CD14-positive monocyte (primary cell): ENCODE data around the gene TTLL12. TPM values are rescaled to one million over a fixed set of nuclear protein-coding genes. Genes with fewer than 3 reads are reported as not detected.
A peak's percentile ranks its signal among the peaks of the same experiment; 100 is the strongest.

Experiments used
- DNase-seq, 3 donors: peaks; one replicate each; pipeline ENCODE4 v3.0.0-alpha.2; 2011 to 2022
- H2AFZ ChIP-seq: 2 replicates; pipeline ENCODE4 v1.6.0; 2012; ENCODE audit warnings: mild to moderate bottlenecking, low read depth, low read length, inconsistent platforms; ENCODE audit not compliant: insufficient read depth, poor library complexity, severe bottlenecking
- H3K27ac ChIP-seq, 2 donors: 1 replicate in 1 of 2; 2 replicates in 1 of 2; pipeline ENCODE4 v1.5.1; 2012 to 2013; ENCODE audit warnings: low read length in 2 of 2, control low read depth in 1 of 2, inconsistent platforms in 1 of 2, low read depth in 1 of 2, mild to moderate bottlenecking in 1 of 2
- H3K27me3 ChIP-seq, 2 donors: one replicate each; pipeline versions ENCODE4 v1.6.0 to v1.6.1; 2011 to 2013; ENCODE audit warnings: low read length in 2 of 2; ENCODE audit not compliant: control insufficient read depth in 2 of 2, insufficient read depth in 2 of 2
- H3K36me3 ChIP-seq, 2 donors: replicated peaks in 1 of 2; 1 replicate in 1 of 2; 2 replicates in 1 of 2; pipeline versions ENCODE4 v1.5.1 to v1.6.1; 2012 to 2013; ENCODE audit warnings: low read length in 2 of 2, control low read depth in 1 of 2, inconsistent platforms in 1 of 2, mild to moderate bottlenecking in 1 of 2; ENCODE audit not compliant: insufficient read depth in 2 of 2, control insufficient read depth in 1 of 2
- H3K4me1 ChIP-seq, 2 donors: 1 replicate in 1 of 2; 2 replicates in 1 of 2; pipeline versions ENCODE4 v1.5.1 to v1.6.1; 2012 to 2013; ENCODE audit warnings: low read length in 2 of 2, control low read depth in 1 of 2, inconsistent platforms in 1 of 2, mild to moderate bottlenecking in 1 of 2, moderate library complexity in 1 of 2; ENCODE audit not compliant: insufficient read depth in 2 of 2, control insufficient read depth in 1 of 2
- H3K4me2 ChIP-seq: replicated peaks from 2 replicates; pipeline ENCODE3; 2012; ENCODE audit warnings: low read length, moderate library complexity, mild to moderate bottlenecking; ENCODE audit not compliant: poor library complexity, severe bottlenecking; ENCODE audit errors: extremely low read depth
- H3K4me3 ChIP-seq, 3 experiments: fragments of 200-600 bp in 1 of 3; sonication (generic) in 1 of 3; replicated peaks in 1 of 3; 1 replicate in 2 of 3; 2 replicates in 1 of 3; pipeline ENCODE4 v1.5.1; 2011 to 2013; ENCODE audit warnings: low read length in 3 of 3, mild to moderate bottlenecking in 3 of 3, control low read depth in 2 of 3, low read depth in 2 of 3, inconsistent platforms in 1 of 3, moderate library complexity in 1 of 3
- H3K79me2 ChIP-seq: 2 replicates; pipeline ENCODE4 v1.6.0; 2012; ENCODE audit warnings: mild to moderate bottlenecking, control low read depth, inconsistent platforms, low read length, moderate library complexity; ENCODE audit not compliant: insufficient read depth
- H3K9ac ChIP-seq: 2 replicates; pipeline ENCODE4 v1.6.0; 2017; ENCODE audit warnings: low read length, mild to moderate bottlenecking; ENCODE audit not compliant: insufficient read depth, poor library complexity, severe bottlenecking
- H3K9me3 ChIP-seq, 2 donors: replicated peaks in 1 of 2; 1 replicate in 1 of 2; 2 replicates in 1 of 2; pipeline versions ENCODE4 v1.5.1 to v1.6.1; 2012 to 2013; ENCODE audit warnings: low read length in 2 of 2, control low read depth in 1 of 2; ENCODE audit not compliant: control insufficient read depth in 1 of 2, insufficient read depth in 1 of 2
- H4K20me1 ChIP-seq: 2 replicates; pipeline ENCODE4 v1.6.0; 2012; ENCODE audit warnings: mild to moderate bottlenecking, low read length, control low read depth, moderate library complexity; ENCODE audit not compliant: insufficient read depth
- H3K27ac Mint-ChIP-seq, 7 donors: one replicate each; pipeline ENCODE4 v1.8.0; 2020; ENCODE audit warnings: mild to moderate bottlenecking in 7 of 7, mixed read lengths in 7 of 7, moderate library complexity in 6 of 7, inconsistent platforms in 2 of 7
- H3K27me3 Mint-ChIP-seq, 3 donors: one replicate each; pipeline ENCODE4 v1.8.0; 2021 to 2022; ENCODE audit warnings: low read depth in 3 of 3, mild to moderate bottlenecking in 3 of 3, mixed read lengths in 3 of 3, moderate library complexity in 3 of 3, inconsistent platforms in 1 of 3
- H3K36me3 Mint-ChIP-seq, 2 donors: one replicate each; pipeline ENCODE4 v1.8.0; 2020; ENCODE audit warnings: mixed read lengths in 2 of 2, inconsistent platforms in 1 of 2, mild to moderate bottlenecking in 1 of 2
- H3K4me1 Mint-ChIP-seq: one replicate; pipeline ENCODE4 v1.8.0; 2020; ENCODE audit warnings: mild to moderate bottlenecking, mixed read lengths
- H3K4me3 Mint-ChIP-seq, 2 donors: one replicate each; pipeline ENCODE4 v1.8.0; 2020; ENCODE audit warnings: mild to moderate bottlenecking in 2 of 2, mixed read lengths in 2 of 2, moderate library complexity in 1 of 2
- H3K9me3 Mint-ChIP-seq, 7 donors: one replicate each; pipeline ENCODE4 v1.8.0; 2020 to 2022; ENCODE audit warnings: mixed read lengths in 7 of 7, mild to moderate bottlenecking in 6 of 7, moderate library complexity in 6 of 7, inconsistent platforms in 2 of 7
- CTCF ChIP-seq: fragments of 200-600 bp; IDR thresholded peaks from one replicate; pipeline ENCODE4 v1.8.0; 2022; ENCODE audit warnings: antibody characterized with exemption, mild to moderate bottlenecking
- WGBS: methylation state at CpG from one replicate; pipeline ENCODE4 v1.1.5; 2013; ENCODE audit warnings: missing lambda C conversion rate; ENCODE audit not compliant: insufficient coverage; 5-methylcytosine and 5-hydroxymethylcytosine counted together
- intact Hi-C, 2 donors: fragments of 100-400 bp; cut with micrococcal nuclease; formaldehyde crosslinking; loops; one replicate each; pipeline versions ENCODE4 v1.15.0 to v1.15.1; 2023
- polyA plus RNA-seq, 3 donors: library from polyadenylated mRNA; depleted of rRNA in 1 of 3; unstranded in 2 of 3; stranded (reverse) in 1 of 3; fragments of 300-500 nt in 2 of 3; fragments of >200 nt in 1 of 3; fragmentation: Illumina TruSeq in 2 of 3; gene quantifications; 1 replicate in 2 of 3; 2 replicates in 1 of 3; pipeline ENCODE4 v1.2.3, GENCODE V29; 2012 to 2021

Gene TTLL12
- polyA plus RNA-seq, 3 donors: 9.5 to 16.6 (median 16.5) TPM

GRCh38 chr22:43129426-43130425 lies 57.2 kb downstream of the TTLL12 start:
- TF ChIP-seq CTCF: no peak
- peak in 2 of 3 donors; percentile 43 to 57 for DNase-seq

GRCh38 chr22:43128928-43129424 lies 58.0 kb downstream of the TTLL12 start:
- Histone ChIP-seq H3K27me3 (no peaks in the 10 kb centered on the region), H3K9ac (no peak overlapping the region), H2AFZ (no peak overlapping the region), H4K20me1 (peaks cover 4% of the 10 kb centered on the region), H3K4me1 (peaks cover 32 to 37% of the 10 kb centered on the region in 2 donors), H3K4me2 (peak overlapping the region; percentile 10), H3K27ac (no peak overlapping the region), H3K79me2 (no peaks in the 10 kb centered on the region), H3K4me3 (no peak overlapping the region), H3K9me3 (no peaks in the 10 kb centered on the region), H3K36me3 (peaks cover 0 to 27% of the 10 kb centered on the region in 2 donors)
- no peak for TF ChIP-seq CTCF
- peaks cover 3 to 7% (median 6%) of the 10 kb centered on the region in 3 donors for H3K27me3 Mint-ChIP-seq
- H3K9me3 Mint-ChIP-seq: no peaks in the 10 kb centered on the region
- peak overlapping the region in 1 of 2 donors; percentile 42 for H3K4me3 Mint-ChIP-seq
- 39% methylated on average over 20 of the region's 20 CpGs for WGBS
- no peak for DNase-seq
- peak overlapping the region in 1 of 7 donors; percentile 62 for H3K27ac Mint-ChIP-seq
- intact Hi-C loops: no loop called here
- peaks cover 30% of the 10 kb centered on the region for H3K4me1 Mint-ChIP-seq
- peaks cover 19 to 30% of the 10 kb centered on the region in 2 donors for H3K36me3 Mint-ChIP-seq

More at GRCh38 chr22:43129426-43130425, 57.2 kb downstream of the TTLL12 start:
- Histone ChIP-seq H3K36me3 (peaks cover 0 to 33% of the 10 kb centered on the region in 2 donors), H3K27ac (no peak overlapping the region), H3K4me1 (peaks cover 32 to 37% of the 10 kb centered on the region in 2 donors), H2AFZ (peak overlapping the region; percentile 54), H3K9ac (peak overlapping the region; percentile 20), H3K79me2 (no peaks in the 10 kb centered on the region), H3K4me2 (peak overlapping the region; percentile 10), H4K20me1 (peaks cover 4% of the 10 kb centered on the region), H3K27me3 (no peaks in the 10 kb centered on the region), H3K4me3 (peak overlapping the region in 1 of 3 experiments; percentile 12), H3K9me3 (no peaks in the 10 kb centered on the region)
- peak overlapping the region in 1 of 7 donors; percentile 54 for H3K27ac Mint-ChIP-seq
- H3K27me3 Mint-ChIP-seq: peaks cover 3 to 6% (median 5%) of the 10 kb centered on the region in 3 donors
- H3K4me1 Mint-ChIP-seq: peaks cover 30% of the 10 kb centered on the region
- WGBS: 17% methylated on average over 12 of the region's 16 CpGs
- peaks cover 21 to 38% of the 10 kb centered on the region in 2 donors for H3K36me3 Mint-ChIP-seq
- peaks cover 0 to 2% (median 0%) of the 10 kb centered on the region in 7 donors for H3K9me3 Mint-ChIP-seq
- peak overlapping the region in 1 of 2 donors; percentile 53 for H3K4me3 Mint-ChIP-seq
- intact Hi-C loops: no loop called here
